ENCODE measurements around the gene UQCRC2. TPM values are rescaled to one million over a fixed set of nuclear protein-coding genes. Genes with fewer than 3 reads are reported as not detected.

UQCRC2 gene
- total and polyA plus RNA-seq, 10 of the 15 experiments (the other 5 are each of a cell fraction or from before 2014, with no cell fraction given) = 256 to 563 (median 327) TPM

- TF ChIP-seq ATF3 (IDR thresholded peaks at IDR 0.05; ENCODE audit: borderline replicate concordance, extremely low read depth, low read depth, low read length) (no peak), TBL1XR1 (IDR thresholded peaks at IDR 0.05; ENCODE audit: low read depth, low read length) (no peak), TCF7 (IDR thresholded peaks at IDR 0.05; ENCODE audit: borderline replicate concordance) (no peak), ZNF274 (IDR thresholded peaks at IDR 0.05; ENCODE audit: insufficient read depth, insufficient read length) (no peak), BCLAF1 (IDR thresholded peaks at IDR 0.05) (no peak), MYC (IDR thresholded peaks at IDR 0.05; ENCODE audit: insufficient read depth, insufficient read length, insufficient replicate concordance, low read length, severe bottlenecking) (no peak), SMC3 (IDR thresholded peaks at IDR 0.05; ENCODE audit: borderline replicate concordance, low read length) (no peak), ZNF384 (IDR thresholded peaks at IDR 0.05; ENCODE audit: borderline replicate concordance, low read depth, low read length) (no peak), STAT1 (conservative IDR thresholded peaks at IDR 0.05) (no peak), SIN3A (IDR thresholded peaks at IDR 0.05; ENCODE audit: low read depth, low read length) (no peak), PAX5 (IDR thresholded peaks at IDR 0.05; ENCODE audit: borderline replicate concordance, low read depth, low read length) (no peak), RELA (IDR thresholded peaks at IDR 0.05; ENCODE audit: borderline replicate concordance, partially characterized antibody) (no peak)
Observed at GRCh38 chr16:22022151-22022550, 69.0 kb downstream of the UQCRC2 start (continued).
